ENCODE measurements around the gene PRDM4. TPM values are rescaled to one million over a fixed set of nuclear protein-coding genes. Genes with fewer than 3 reads are reported as not detected.

The PRDM4 gene, protein sequence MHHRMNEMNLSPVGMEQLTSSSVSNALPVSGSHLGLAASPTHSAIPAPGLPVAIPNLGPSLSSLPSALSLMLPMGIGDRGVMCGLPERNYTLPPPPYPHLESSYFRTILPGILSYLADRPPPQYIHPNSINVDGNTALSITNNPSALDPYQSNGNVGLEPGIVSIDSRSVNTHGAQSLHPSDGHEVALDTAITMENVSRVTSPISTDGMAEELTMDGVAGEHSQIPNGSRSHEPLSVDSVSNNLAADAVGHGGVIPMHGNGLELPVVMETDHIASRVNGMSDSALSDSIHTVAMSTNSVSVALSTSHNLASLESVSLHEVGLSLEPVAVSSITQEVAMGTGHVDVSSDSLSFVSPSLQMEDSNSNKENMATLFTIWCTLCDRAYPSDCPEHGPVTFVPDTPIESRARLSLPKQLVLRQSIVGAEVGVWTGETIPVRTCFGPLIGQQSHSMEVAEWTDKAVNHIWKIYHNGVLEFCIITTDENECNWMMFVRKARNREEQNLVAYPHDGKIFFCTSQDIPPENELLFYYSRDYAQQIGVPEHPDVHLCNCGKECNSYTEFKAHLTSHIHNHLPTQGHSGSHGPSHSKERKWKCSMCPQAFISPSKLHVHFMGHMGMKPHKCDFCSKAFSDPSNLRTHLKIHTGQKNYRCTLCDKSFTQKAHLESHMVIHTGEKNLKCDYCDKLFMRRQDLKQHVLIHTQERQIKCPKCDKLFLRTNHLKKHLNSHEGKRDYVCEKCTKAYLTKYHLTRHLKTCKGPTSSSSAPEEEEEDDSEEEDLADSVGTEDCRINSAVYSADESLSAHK
- total RNA-seq = 10 to 100 TPM; 24.9 to 38.4 (median 30.0) TPM
- 1 to 10 TPM; 8.2 to 9.3 (median 8.7) TPM for polyA plus RNA-seq
- long read RNA-seq, donor 1, full-length matches to known transcripts = 3 of 3 reads
- long read RNA-seq, donor 1, partial matches to known transcripts = 0 of 3 reads
- long read RNA-seq, donor 1, other reads (novel, unspliced or antisense) = 0 of 3 reads
- long read RNA-seq, donor 2, full-length matches to known transcripts = 2 of 2 reads
- long read RNA-seq, donor 2, partial matches to known transcripts = 0 of 2 reads
- long read RNA-seq, donor 2, other reads (novel, unspliced or antisense) = 0 of 2 reads

DNA sequence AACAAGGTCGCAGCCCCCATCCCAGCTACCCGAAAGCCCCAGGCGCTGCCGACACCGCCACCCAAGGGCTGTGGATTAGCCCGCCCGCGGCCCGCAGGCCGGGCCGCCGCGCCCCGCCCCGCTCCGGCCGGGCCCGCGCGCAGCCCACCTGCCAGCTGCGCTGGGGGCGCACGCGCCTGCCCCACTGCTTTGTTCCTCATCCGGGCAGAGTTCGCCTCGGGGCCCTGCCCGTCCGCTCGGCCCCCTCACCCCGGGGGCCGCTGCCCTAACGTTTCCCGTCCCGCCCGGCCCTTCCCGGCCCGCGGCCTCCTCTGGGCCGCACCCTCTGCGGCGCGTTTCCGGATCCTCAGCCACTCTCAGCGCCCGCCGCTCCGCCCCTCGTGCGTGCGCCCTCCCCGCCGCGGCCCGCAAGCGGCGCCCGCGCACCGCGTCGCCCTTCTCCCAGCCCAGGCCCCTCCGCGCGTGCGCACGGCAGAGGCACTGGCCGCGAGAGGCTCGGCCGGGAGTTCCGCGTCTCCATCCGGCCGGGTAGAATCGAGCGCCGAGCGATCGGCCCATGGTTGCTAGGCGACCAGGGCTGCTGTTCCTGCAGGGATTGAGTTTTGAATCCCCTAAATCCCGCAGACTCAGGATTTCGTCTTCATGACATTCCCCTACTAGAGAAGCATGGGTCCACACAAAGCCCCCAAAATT lies at the start of gene PRDM4:
Gene PRDM4 (minus strand): TSS at position 329 of the 693 bp plus-strand sequence. CDS start 622 bp downstream, outside the sequence.
- H3K4me3 ChIP-seq = peak within 1 kb of the TSS; percentile 56 to 90 (median 84)
- peaks cover 16 to 50% (median 39%) of the 10 kb centered on the region in 6 donors for H3K4me1 ChIP-seq
- DNase-seq = peak; percentile 98
- H3K27ac ChIP-seq = peak within 1 kb of the TSS; percentile 50 to 91 (median 81)
- 0% methylated on average over 5 to 83 of the region's 83 CpGs for WGBS, 5 donors
- no peaks in the 10 kb centered on the region for H3K9me3 ChIP-seq
- intact Hi-C loops (cut with DNase I; ENCODE audit: low total_unique reads) = loop anchor here (5.0 kb wide), 1 partner anchor 126 kb away; no protein-coding TSS in a partner anchor
- H3K27me3 ChIP-seq (replicated peaks in 1 of 7) = no peaks in the 10 kb centered on the region
- TF ChIP-seq, protein P1, sequence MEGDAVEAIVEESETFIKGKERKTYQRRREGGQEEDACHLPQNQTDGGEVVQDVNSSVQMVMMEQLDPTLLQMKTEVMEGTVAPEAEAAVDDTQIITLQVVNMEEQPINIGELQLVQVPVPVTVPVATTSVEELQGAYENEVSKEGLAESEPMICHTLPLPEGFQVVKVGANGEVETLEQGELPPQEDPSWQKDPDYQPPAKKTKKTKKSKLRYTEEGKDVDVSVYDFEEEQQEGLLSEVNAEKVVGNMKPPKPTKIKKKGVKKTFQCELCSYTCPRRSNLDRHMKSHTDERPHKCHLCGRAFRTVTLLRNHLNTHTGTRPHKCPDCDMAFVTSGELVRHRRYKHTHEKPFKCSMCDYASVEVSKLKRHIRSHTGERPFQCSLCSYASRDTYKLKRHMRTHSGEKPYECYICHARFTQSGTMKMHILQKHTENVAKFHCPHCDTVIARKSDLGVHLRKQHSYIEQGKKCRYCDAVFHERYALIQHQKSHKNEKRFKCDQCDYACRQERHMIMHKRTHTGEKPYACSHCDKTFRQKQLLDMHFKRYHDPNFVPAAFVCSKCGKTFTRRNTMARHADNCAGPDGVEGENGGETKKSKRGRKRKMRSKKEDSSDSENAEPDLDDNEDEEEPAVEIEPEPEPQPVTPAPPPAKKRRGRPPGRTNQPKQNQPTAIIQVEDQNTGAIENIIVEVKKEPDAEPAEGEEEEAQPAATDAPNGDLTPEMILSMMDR (IDR thresholded peaks at IDR 0.05 in 8 of 11, conservative IDR thresholded peaks at IDR 0.05 in 3 of 11) = peak in 7 of 11 experiments; percentile 24 to 76 (median 66)
- peak; percentile 48 to 88 (median 84) for TF ChIP-seq POLR2A (IDR thresholded peaks at IDR 0.05)
- peak; percentile 95 to 96 (median 95) for TF ChIP-seq POLR2AphosphoS5 (IDR thresholded peaks at IDR 0.05)
- peaks cover 4 to 35% (median 15%) of the 10 kb centered on the region in 6 donors for H3K36me3 ChIP-seq

DNA sequence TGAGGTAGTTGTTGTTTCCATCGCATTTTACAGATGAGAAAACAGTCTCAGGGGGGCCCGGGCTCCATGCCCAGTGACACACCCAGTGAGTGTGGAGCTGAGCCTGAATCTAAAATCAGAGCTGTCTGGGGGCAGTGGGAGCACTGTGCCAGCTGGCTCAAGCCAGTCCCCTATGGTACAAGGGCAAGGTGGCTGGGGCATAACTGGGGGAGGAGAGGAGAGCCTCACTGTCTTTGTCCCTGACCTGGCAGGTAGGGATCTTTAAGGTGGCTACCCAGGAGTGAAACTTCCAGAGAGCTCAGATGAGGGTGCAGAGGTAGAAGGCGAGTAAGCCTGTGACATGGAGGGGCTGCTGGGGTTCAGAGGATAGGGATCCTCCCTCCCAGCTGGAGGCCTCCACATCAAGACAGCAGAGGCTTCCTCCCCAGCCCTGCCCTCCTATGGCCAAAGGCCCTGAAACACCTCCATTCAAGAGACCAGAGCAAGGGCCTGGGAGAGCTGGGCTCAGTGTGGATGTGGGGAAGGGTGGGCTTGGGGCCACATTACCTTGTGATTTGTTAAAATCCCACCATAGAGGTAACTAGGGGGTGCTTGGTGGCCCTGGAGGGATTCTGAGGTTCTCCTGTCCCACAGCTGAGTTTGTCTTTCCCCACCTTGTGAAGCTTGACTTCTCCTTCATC lies 46.7 kb upstream of the PRDM4 start:
- Histone ChIP-seq H3K9me3 (no peaks in the 10 kb centered on the region), H3K36me3 (no peaks in the 10 kb centered on the region), H3K4me3 (no peak overlapping the region), H3K27me3 (replicated peaks in 1 of 7) (peaks cover 0 to 4% (median 0%) of the 10 kb centered on the region in 7 donors), H3K4me1 (no peaks in the 10 kb centered on the region), H3K27ac (no peak overlapping the region)
- 24 to 84% (median 63%) methylated on average over 3 of the region's 3 CpGs for WGBS, 5 donors
- no peak for DNase-seq
- intact Hi-C loops (cut with DNase I; ENCODE audit: low total_unique reads) = no loop called here
- TF ChIP-seq, protein P1 (IDR thresholded peaks at IDR 0.05 in 8 of 11, conservative IDR thresholded peaks at IDR 0.05 in 3 of 11) = no peak
- TF ChIP-seq POLR2AphosphoS5 (IDR thresholded peaks at IDR 0.05) (no peak), POLR2A (IDR thresholded peaks at IDR 0.05) (no peak)

DNA sequence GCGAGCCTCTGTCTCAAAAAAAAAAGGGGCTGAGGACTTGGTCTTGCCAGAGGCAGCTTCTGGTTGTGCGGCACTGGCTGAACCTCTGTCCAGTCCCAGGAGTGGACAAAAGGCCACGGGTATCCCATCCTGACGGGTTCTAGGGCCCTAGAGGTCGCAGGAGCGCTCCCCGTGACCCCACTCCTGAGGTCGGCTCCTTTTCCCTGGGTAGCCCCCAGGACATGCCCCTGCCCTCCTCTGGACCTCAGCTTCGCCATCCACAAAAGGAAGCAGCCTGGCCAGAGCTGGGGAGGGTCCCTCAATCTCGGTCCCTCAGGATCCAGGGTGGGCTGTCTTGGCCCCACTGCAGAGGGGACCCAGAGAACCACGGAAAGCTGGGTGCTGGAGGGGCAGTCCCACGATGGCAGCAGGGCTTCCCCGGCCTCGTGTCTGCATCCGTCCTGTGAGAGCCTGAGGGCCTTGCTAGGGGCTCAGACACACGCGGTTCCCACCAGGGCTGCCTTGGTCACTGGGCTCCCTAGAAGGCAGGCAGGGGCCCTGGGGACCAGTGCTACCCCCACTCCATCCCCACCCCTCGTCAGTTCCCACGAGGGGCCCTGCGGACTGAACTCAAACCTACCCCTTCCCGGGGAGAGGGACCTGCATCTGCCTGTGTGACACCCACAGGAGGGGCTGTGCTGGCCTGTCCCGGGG lies 44.7 kb upstream of the PRDM4 start:
- TF ChIP-seq, protein P1 (IDR thresholded peaks at IDR 0.05 in 8 of 11, conservative IDR thresholded peaks at IDR 0.05 in 3 of 11) = no peak
- TF ChIP-seq POLR2A (IDR thresholded peaks at IDR 0.05) (no peak), POLR2AphosphoS5 (IDR thresholded peaks at IDR 0.05) (no peak)
- no peak for DNase-seq
- Histone ChIP-seq H3K27ac (no peak overlapping the region), H3K36me3 (no peaks in the 10 kb centered on the region), H3K27me3 (replicated peaks in 1 of 7) (peaks cover 0 to 4% (median 0%) of the 10 kb centered on the region in 7 donors), H3K9me3 (no peaks in the 10 kb centered on the region), H3K4me1 (no peaks in the 10 kb centered on the region), H3K4me3 (no peak overlapping the region)
- WGBS, 5 donors = 78 to 84% (median 82%) methylated on average over 11 to 22 of the region's 22 CpGs
- intact Hi-C loops (cut with DNase I; ENCODE audit: low total_unique reads) = no loop called here
